Putamen (tissue), 1 donor: Measurements from ENCODE around the gene TYW1B.
"Not testable (repeated sequence)": the region's sequence is repeated elsewhere in the genome, so short reads cannot be mapped to it uniquely, and the experiment has no call there.

Source experiments
- DNase-seq: peaks from one replicate; pipeline ENCODE4 v3.0.0-alpha.2; 2016; ENCODE audit warnings: low spot score

TYW1B gene

DNA sequence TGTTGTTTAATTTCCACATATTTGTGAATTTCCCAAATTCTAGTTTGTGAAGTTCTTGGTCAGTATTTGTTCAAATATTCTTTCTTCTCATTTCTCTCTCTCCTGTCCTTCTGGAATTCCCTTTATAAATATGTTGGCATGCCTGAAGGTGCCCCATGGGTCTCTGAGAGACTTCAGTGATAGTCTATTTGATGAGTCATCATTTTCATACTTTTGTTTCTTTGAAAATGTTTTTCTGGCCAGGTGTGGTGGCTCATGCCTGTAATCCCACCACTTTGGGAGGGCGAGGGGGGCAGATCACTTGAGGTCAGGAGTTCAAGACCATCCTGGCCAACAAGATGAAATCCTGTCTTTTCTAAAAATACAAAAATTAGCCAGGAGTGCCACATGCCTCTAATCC lies 127.5 kb downstream of the TYW1B start:
- DNase-seq = not testable (repeated sequence)

DNA sequence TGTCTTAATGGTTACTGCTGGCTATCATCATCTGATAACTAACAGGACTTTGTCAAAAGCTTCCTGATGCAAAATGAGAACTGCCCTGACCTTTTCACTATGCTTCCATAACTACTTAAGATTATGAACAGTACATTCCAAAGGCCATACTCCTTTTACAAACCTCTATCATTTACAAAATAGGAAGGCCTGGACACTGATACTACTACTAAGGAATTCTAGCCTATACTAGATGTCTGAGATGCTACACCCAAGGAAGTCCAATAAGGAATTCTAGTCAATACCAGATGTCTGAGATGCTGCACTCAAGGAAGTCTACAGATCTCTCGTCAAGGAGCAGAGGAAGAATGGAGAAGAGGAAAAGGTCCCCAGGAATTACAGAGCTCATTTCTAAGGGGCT lies 130.9 kb downstream of the TYW1B start:
- DNase-seq = not testable (repeated sequence)

DNA sequence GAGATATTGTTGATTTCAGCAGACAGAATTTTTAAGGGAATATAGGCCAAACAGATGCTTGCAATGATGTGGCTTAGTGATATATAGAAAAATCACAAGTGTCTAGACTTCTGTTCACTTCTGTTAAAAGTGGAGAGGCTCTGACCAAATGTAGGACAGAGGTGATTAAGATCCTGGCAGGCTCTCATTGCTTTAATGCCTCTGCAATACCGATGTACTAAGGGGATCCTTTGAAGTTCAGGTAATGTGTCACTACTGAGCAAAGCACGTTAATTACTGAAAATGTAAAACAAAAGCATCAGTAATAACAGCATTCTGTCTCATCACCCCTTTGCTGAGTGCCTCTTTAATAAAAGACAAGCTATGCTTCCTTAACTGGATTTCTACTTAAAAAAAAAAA lies 131.4 kb downstream of the TYW1B start:
- DNase-seq = not testable (repeated sequence)

DNA sequence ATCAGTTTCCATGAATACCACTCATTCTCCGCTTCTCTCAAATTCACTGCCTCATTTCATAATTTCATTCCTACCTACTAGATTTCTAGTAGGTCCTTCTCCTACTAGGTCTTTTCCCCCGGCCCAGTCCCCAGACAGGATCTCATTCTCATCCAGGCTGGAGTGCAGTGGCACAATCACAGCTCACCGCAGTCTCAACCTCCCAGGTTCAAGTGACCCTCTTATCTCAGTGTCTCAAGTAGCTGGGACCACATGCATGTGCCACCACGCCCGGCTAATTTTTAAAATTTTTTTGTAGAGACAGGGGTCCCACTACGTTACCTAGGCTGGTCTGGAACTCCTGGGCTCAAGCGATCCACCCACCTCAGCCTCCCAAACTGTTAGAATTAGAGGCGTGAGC lies 132.5 kb downstream of the TYW1B start:
- DNase-seq = not testable (repeated sequence)

DNA sequence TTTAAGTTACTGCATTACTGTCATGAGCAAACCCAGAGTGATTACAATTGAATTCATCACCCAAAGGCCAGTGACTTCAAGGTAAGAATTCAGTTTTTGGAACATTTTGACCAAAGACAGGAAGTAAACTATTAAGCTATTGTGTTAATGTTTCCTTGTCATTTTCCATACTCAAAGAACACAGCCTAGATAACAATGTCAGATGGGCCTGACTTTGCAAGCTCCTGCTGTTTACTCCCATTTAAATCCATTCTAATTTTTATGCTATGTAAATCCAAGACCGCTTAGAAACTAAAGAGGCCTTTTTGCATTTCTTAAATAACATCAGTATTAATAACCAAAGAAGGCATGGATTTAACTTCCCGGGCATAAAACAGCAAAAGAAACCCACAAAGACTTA lies 136.6 kb downstream of the TYW1B start:
- DNase-seq = not testable (repeated sequence)

DNA sequence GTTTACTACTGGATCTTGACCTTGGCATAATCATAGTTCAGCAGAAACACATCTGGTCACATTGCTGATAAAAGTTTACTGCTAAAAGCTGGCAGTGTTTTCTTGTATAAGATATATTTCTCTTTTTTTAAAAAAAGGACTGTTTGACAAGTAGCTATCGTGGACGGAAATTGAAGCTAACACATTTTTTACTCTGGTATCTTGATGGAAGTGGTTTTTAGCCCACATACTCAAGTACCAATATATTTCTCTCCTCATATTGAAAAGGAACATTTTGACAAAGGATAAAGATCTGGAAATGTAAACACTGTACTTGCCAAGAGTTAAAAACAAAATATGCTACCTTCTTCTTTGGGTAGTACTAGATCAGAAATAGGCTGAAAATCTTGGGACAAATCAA lies 137.8 kb downstream of the TYW1B start:
- not testable (repeated sequence) for DNase-seq

DNA sequence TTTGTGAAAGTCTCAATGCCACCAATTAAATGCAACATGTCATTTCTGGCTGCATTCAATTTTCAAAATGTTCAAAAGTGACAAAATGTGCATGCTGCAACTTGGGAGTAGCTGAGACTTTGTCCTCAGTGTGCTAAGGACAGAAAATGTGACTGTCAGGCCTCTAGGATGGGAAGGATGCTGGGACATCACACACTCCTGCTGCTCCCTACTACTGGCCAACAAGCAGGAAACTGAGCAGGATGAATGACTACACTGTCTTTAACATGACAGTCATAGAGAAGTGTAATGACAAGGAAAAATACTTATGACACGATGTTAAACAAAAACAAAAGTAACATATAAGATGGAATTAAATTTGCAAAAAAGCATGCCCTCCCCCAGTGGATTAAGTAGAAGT lies 138.7 kb downstream of the TYW1B start:
- not testable (repeated sequence) for DNase-seq

DNA sequence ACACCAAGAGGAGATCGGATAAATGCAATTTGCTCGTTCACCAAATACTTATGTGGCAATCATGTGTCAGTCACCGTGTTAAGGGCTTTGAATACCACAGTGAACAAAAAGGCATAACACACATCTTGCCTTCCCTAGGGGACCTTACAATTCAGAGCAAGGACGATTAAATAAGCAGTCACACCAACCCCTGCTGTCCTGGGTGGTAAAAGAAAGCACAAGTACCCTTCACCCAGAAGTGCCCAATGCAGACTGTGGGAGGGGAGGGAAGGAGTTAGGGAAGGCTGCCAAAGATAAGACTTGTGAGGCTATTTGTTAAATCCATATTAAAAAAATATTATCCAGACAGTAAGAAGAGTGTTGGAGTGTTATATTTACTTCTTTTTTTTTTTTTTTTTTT lies 146.8 kb downstream of the TYW1B start:
- not testable (repeated sequence) for DNase-seq

DNA sequence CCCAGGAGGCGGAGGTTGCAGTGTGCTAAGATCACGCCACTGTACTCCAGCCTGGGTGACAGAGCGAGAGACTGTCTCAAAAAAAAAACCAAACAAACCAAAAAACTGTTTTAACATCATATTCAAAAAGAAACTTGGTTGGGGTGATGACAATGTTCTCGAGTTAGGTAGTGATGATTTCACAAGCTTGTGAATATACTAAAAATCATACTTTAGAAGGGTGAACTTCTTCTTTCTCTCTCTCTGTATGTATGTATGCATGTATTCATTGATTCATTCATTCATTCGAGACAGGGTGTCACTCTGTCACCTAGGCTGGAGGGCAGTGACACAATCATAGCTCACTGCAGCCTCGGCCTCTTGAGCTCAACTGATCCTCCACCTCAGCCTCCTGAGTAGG lies 151.1 kb downstream of the TYW1B start:
- not testable (repeated sequence) for DNase-seq

DNA sequence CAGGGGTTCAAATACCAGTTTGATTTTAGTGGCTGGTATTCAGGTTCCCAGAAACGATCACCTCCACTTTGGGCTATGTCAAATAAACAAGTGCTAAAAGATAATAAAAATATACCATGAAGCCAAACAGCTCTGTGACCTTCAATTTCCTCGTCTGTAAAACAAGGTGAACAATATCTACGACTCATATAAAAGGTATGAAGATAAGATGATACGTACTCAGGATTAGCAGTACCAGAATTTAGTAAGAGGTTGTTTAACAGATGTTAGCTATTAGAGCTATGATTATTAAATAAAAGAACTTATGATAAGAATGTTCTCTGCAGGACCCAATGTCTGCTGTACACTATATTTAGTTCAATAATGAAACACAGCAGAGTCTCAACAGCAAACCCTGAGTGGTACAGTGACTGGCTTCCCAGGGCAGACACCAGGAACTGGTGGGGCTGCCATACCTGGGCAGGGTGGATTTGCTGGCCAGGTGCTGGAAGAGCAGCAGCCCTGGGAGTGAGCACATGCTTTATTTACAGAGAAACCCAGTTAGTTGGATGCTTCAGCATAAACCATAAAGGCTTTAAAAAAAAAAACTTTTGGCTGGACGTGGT lies 151.8 kb downstream of the TYW1B start:
- not testable (repeated sequence) for DNase-seq

DNA sequence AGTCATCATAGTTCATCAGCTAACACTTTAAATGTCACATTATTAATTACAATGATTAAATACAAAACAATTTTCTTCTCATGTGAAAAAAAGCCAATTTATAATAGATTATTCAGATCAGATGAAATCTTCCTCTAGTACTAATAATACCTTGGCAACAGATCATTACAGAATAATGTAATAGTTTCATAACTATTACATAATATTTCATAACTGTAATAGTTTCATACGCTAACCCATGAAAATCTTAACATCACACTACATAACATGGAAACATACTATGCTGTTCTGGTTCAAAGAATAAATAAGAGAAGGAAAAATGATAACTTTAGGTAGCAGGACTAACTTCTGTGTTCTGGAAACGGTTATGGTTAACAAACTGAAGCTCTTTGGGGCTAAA lies 152.3 kb downstream of the TYW1B start:
- DNase-seq = not testable (repeated sequence)

DNA sequence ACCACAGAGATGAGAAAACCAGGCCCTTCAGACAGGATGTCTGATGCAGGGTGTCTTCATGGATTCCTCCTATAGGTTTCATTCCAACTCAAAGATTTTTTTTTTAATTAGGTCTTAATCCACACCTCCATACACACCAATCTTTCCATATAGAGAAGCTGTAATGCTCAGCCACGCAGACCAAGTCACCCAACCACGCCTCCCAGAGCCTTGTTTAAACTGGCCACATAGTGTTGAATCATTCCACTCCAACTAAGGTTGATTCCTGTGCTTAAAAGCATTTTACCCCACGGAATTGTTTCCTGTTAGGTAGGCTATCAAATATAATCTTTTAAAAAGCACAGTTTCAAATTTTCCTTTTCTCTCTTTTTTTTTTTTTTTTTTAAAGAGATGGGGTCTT lies 153.6 kb downstream of the TYW1B start:
- no peak for DNase-seq

DNA sequence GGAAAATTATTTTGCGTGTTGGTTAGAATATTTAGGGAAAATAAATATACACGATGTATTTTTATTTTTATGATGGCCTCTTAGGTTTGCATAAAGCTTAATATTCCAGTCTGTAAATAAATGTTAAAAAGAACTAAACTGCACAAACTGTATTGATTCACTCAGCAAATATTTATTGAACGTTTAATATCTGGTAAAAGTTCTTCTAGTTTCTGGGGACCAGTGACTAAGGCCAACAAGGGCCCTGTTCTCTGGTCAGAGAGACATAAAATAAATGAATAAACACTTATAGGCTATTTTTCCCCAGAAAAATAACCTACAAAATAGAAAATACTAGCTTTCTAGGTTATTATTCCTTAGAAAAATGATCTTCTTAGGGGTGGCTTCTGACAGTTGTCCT lies 157.2 kb downstream of the TYW1B start:
- not testable (repeated sequence) for DNase-seq

DNA sequence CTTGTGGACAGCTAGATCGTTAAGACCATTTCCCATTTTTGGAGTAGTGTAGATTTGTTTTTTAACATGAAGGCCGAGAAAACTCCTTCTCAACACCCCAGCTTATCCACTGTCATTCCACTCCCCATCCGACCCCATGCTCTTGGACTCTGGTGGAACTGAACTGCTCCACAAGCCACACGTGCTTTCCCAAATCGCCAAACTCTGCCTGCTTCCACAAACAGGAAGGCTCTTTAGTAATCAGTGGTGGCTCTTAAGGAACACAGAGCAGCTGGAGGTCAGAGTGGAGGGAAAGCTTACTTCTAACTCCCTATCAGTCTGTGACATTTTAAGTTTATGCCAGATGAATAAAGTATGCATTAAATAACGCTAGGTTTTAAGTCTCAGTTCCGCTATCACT lies 159.6 kb downstream of the TYW1B start:
- DNase-seq = not testable (repeated sequence)

DNA sequence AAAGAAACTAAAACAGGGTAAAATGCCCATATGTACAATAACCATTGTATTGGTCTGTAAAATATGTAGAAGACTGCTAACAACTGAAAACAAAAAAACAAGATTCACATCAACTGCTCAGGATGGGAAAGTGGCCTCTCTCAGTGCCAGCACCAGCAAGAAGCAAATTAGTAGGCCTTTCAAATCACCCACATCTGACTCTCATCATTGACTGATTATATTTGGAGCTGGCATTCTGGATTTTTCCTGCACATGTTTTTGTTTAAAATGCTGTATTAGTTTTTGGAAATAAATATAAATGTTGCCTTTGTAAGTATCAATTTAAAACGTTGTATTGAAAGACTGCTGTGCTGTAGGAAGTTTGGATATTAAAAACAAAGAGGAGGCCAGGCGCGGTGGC lies 161.0 kb downstream of the TYW1B start:
- DNase-seq = not testable (repeated sequence)

DNA sequence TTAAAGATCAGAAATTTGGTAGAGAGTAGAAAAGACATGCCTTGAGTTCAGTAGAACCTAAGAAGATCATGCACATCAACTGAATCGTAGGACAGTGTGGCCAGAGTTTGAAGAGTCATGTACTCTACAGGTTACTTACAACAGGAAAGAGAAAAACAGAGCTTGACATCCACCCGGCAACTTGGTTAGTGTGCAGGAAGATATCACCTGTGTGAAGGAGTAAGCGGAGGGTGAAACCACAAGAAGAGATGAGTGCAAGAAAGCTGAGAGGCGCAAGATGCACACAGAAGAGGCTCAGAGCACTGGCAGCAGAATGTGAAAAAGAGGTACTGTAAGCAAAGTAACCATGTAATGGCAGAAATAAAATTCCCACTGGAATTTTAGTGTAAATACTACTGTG lies 179.4 kb downstream of the TYW1B start:
- DNase-seq = not testable (repeated sequence)

DNA sequence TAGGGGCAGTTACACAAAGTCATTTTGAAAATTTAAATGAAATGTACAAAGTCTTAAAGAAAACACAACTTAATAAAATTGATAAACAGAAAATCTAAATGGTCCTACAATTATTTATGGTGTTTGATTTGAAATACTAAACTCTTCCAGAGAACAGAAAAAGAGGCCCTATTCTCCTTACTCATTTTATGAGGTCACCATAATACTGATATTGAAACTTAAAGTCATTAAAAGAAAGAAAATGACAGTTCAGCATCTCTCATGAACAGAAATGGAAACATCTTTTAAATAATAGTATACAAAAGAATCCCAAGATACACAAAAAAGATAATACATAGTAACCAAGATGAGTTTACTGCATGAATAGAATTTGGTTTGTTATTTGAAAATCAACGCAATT lies 184.3 kb downstream of the TYW1B start:
- DNase-seq = not testable (repeated sequence)

DNA sequence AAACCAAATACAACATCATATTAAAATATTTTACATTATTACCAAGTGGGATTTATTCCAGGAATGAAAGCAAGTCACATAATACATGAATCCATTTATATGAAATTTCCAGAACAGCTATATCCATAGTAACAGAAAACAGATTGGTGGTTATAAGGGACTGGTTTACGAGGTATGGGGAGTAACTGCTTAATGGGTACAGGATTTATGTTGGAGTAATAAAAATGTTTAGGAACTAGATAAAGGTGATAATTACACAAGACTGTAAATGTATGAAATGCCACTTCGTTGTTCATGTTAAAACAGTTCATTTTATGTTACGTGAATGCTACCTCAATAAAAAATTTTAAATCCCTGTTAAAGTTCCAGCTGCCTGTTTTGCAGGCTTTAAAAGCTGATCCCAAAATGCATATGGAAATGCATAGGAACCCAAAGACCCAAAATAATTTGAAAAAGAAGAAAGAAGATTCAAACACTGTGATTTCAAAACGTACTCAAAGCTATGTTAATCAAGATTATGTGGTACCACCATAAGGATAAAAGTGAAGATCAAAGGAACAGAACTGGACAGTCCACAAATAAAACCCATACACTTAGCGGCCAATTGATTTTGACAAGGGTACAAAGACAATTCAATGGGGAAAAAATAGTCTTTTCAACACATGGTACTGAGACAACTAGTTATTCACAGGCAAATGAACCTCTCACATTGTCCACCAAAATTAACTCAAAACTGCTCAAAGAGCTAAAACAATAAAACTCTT lies 186.3 kb downstream of the TYW1B start:
- not testable (repeated sequence) for DNase-seq

DNA sequence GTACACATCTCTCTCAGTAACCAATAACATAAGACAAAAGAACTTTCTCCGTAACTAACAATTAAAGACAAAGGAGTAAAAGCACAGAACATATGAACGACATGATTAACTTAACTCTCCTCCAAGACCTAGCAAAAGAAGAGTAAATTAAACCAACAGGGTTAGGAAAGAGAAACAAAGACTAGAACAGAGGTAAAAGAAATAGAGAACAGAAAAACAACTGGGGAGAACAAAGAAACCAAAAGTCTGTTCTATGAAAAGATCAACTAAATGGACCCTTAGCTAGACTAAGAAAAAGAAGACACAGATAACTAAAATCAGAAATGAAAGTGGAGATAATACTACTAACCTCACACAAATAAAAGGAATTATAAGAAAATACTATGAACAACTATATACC lies 187.3 kb downstream of the TYW1B start:
- not testable (repeated sequence) for DNase-seq

DNA sequence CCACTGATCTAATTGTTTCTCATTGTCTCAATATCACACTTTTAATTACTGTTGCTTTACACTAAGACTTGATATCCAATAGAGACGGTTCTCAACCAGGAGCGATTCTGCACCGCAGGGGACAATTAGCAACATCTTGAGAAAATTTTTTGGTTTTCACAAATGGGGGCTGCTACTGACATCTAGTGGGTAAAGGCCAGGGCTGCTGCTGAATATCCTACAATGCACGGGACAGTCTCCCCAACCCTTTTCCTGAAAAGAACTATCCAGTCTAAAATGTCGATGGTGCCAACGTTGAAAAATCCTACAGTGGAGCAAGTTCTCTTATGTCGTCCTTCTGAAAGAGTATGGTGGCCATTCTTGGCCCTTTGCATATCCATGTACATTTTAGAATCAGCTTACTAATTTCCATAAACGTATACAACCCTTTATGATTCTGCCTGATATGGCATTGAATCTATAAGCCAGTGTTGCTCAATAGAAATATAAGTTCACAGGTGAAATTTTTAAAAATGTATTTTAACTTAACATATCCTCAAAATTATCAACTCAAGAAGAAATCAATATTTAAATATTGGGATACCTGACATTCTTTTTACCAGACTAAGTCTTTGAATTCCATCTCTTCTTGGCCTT lies 192.6 kb downstream of the TYW1B start:
- DNase-seq = not testable (repeated sequence)

DNA sequence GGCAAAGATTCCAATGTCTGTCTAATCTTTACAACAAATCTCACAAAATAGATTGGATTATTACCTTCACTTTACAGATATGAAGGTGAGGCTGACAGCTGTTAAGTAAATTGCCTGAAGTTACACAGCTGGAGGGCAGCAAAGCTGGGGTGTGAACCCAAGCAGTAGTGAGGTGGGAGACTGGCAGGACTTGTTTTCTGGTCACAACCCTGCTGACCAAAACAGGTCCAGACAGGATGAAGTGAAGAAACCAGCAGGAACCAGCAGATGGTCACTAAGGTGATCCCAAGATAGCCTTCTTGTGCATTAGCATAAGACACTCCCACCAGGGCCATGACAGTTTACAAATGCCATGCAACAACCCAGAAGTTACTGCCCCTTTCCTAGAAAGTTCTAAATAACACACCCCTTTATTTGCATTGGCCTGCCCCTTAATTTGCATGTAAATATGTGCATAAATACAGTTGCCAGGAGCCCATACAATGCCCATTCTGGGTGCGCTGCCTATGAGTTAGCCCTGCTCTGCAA lies 195.2 kb downstream of the TYW1B start:
- not testable (repeated sequence) for DNase-seq

DNA sequence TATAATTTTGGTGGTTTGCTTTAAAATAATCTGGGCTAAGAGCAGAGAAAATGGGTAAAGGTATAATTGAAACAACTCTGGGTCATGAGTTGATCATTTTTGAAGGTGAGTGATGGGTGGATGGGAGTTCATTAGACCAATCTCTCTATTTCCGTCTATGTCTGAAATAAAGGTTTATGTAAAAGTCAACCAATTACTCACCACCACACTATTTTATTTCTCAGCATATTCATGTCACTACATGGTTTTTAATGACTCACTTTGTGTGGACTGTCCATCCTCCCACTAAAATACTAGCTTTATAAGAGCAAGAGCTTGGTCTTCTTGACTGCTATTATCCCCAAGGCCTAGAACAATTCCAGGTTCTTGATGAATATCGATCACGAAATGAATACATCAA lies 199.6 kb downstream of the TYW1B start:
- DNase-seq = not testable (repeated sequence)
